WI38 (cell line): ENCODE results near the gene C1QTNF5.
A peak's percentile ranks its signal among the peaks of the same experiment; 100 is the strongest.

Experiments
- H3K4me3 ChIP-seq: 2 replicates; pipeline ENCODE4 v1.5.1; 2011; ENCODE audit warnings: low read depth, mild to moderate bottlenecking, control low read depth, low read length
- TF ChIP-seq, protein P1 (sequence below): IDR thresholded peaks from 2 replicates; pipeline ENCODE4 v1.5.1; 2012; ENCODE audit warnings: low read depth, mild to moderate bottlenecking, control low read depth, low read length

C1QTNF5 gene

DNA sequence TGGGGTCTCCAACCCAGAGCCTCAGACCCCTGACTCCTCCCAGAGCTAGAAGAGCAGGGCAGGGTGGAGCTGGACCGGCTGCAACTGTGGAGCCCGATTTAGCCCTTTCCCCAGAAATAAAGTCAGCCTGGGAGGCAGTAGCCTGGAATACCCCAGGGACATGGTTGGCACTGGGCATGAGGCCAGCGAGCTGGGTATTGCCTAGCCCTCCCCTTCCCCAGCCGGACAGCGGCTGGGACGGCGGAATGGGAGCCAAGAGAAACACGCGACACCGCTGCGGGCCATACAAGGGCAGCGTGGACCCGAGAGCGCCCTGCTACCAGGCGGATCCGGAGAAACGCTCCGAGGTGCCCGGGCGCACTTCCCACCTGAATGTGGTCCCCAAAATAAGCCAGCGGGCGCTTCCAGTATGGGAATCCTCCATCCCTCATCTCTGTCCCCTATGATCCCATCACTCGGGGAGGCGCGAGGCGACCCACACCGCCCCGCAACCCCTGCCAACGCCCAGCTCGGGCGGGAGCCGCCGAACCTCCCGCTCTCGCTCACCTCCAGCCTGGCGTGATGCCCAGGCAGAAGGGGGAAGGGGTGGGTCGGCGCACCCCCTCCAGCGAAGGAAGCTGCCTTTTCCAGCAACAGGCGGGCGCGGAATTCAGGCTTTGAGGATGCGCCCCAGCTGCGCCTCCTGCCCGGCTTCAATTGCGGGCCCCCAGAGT is 24.5 kb downstream of the C1QTNF5 start:
- H3K4me3 ChIP-seq = peak overlapping the region; percentile 76
- TF ChIP-seq, protein P1, sequence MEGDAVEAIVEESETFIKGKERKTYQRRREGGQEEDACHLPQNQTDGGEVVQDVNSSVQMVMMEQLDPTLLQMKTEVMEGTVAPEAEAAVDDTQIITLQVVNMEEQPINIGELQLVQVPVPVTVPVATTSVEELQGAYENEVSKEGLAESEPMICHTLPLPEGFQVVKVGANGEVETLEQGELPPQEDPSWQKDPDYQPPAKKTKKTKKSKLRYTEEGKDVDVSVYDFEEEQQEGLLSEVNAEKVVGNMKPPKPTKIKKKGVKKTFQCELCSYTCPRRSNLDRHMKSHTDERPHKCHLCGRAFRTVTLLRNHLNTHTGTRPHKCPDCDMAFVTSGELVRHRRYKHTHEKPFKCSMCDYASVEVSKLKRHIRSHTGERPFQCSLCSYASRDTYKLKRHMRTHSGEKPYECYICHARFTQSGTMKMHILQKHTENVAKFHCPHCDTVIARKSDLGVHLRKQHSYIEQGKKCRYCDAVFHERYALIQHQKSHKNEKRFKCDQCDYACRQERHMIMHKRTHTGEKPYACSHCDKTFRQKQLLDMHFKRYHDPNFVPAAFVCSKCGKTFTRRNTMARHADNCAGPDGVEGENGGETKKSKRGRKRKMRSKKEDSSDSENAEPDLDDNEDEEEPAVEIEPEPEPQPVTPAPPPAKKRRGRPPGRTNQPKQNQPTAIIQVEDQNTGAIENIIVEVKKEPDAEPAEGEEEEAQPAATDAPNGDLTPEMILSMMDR = no peak

DNA sequence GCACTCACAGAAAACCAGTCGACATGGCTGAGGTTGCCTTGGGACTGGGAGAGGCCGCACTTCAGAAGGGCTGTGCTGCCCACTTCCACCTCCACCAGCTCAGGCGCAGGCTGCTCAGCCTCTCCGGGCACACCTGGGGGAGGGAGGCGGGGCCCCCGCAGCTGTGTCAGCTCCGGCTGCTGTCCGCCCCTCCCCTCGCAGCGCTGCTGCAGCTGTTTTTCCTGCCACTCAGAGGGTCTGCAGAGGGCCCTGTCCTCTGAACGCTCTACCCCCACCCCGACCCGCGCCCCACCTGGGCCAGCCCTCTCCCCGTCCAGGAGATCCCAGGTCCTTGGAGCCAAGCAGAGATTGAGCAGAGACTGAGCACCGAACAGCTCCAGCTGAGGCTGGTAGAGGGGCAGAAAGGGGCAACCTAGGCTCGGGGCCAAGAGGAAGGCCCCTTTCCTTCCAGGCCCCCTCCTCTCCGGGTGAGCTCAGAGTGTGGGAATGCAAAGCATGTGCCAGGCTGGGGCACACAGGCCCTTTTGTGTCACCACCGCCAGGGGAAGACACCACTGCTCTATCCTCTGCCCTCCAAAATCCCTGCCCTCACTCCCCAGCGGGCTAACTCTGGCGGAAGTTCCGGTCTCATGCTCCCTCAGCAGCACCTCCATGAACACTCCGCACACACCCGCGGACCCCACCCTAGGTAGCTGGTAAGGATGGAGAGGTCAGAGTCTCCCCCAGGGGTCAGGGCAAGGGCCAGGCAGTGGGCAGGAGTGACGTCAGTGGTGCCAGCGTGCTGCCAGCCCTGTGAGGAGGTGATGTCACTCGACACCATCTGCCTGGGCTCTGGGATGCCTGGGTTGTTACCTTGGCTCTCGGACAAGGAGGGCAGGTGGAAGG is 25.3 kb downstream of the C1QTNF5 start:
- TF ChIP-seq, protein P1 = no peak
- peak overlapping the region; percentile 76 for H3K4me3 ChIP-seq

DNA sequence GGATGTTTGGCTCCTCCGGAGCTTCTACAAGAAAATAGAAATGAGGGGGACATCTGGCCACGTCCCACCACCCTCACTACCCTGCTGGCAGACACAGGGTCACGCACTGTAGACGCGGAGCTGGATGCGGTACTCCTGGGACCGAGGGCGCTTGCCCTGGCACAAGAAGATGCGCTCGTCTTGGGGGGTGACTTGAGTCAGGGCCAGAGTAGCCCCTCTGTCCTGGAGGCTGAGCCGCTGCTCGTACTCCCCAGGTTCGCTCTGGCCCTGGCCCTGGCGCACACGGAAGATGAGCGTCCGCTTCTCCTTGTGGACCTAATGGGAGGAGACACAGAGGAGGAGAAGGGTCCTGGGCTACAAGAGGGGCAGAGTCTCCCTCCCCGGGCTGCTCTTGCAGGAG is 26.0 kb downstream of the C1QTNF5 start:
- TF ChIP-seq, protein P1 = no peak
- H3K4me3 ChIP-seq = no peak overlapping the region

DNA sequence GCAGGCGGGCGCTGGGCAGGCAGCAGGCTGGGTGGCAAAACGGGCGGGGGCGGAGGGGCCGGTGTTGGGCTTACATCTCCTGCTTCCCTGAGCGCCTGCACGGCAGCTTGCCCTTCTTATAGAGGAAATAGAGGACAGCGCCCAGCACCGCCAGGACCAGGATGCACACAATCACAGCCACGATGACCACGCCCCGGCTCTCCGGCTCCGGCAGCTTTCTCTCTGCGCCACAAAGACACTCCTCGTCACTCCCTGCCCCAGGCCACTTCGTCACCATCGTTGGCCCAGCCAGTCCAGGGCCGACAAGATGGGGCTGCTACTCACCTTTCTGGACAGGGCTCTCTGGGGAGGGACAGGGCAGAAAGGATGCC is 30.0 kb downstream of the C1QTNF5 start:
- TF ChIP-seq, protein P1 = no peak

DNA sequence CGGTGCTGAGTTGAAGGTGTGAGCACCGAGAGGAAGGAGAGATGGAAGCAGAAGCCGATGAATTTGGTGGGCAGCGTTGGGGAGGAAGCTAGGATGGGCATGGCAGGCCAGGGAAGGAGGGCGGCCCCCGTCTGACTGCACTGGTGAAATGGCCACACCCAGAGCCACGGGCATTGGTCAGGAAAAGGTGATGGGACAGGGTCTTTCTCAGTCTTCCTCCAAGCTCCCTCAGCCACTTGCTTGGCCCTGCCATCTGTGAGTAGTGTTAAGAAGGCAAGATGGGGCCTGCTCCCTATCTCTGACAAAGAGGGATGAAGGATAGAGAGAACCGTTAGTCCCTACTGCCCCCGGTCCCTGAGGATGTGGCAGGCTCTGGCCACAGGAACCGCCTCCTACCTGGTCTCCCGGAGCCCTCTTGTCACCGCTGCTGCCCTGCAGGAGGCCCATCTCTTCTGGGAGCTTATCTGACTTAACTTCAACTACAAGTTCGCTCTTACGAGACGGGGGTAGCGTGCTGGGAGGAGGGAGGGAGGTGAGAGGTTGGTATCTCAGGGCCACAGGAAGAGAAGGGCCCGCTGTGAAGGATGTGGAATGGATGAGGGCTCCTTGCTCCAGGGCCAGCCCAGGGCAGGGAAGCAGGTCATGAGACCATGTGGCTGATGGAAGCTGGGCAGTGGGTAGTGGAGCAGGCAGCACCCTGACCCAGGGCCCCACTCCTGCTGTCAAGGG is 30.6 kb downstream of the C1QTNF5 start:
- no peak overlapping the region for H3K4me3 ChIP-seq
- TF ChIP-seq, protein P1 = no peak

More for the DNA sequence above, 30.0 kb downstream of the C1QTNF5 start:
- no peak overlapping the region for H3K4me3 ChIP-seq

DNA sequence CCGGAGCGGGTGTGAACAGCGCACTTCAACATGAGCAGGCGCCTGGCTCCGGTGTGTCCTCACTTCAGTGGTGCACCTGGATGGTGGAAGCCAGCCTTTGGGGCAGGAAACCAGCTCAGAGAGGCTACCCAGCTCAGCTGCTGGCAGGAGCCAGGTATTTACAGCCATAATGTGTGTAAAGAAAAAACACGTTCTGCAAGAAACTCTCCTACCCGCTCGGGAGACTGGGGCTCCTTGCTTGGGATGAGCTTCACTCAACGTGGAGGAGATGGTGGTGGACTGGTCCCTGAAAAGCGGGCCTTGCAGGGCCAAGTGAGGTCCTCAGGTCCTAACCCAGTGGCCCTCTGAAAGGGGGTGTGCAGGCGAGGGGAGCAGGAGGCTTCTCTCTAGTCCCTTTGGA is 31.3 kb downstream of the C1QTNF5 start:
- TF ChIP-seq, protein P1 = no peak
- H3K4me3 ChIP-seq = no peak overlapping the region
